ENCODE results near the gene DACT2.

DACT2 gene

DNA sequence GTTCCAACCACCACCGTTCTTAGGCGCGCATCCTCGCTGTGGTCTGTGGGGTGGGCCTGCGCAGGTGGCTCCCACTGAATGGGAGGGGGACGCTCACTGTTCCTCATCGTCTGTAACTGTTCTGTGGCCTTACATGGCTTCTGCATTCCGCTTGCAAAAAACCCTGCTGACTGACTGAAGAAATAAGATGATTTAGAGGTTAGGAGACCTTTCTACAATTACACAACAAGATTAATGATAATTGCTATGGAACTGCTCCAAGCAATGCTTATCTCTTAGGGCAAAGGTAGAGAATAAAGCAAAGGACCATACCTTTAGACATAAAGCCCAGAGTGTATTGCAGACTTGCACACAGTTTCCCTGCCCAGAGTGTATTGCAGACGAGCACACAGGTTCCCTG is 14.4 kb upstream of the DACT2 start:
- no peak for ATAC-seq
- TF ChIP-seq, protein P1, sequence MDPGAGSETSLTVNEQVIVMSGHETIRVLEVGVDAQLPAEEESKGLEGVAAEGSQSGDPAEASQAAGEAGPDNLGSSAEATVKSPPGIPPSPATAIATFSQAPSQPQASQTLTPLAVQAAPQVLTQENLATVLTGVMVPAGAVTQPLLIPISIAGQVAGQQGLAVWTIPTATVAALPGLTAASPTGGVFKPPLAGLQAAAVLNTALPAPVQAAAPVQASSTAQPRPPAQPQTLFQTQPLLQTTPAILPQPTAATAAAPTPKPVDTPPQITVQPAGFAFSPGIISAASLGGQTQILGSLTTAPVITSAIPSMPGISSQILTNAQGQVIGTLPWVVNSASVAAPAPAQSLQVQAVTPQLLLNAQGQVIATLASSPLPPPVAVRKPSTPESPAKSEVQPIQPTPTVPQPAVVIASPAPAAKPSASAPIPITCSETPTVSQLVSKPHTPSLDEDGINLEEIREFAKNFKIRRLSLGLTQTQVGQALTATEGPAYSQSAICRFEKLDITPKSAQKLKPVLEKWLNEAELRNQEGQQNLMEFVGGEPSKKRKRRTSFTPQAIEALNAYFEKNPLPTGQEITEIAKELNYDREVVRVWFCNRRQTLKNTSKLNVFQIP (CRISPR knock-in tag; IDR thresholded peaks at IDR 0.05; ENCODE audit: borderline replicate concordance, low read depth): no peak
- no peak for TF ChIP-seq ZC3H10 (CRISPR knock-in tag; IDR thresholded peaks at IDR 0.05)
- no peak for TF ChIP-seq BACH2 (CRISPR knock-in tag; IDR thresholded peaks at IDR 0.05; ENCODE audit: borderline replicate concordance)
- no peak for TF ChIP-seq OSR1 (CRISPR knock-in tag; IDR thresholded peaks at IDR 0.05)
- TF ChIP-seq, protein P2, sequence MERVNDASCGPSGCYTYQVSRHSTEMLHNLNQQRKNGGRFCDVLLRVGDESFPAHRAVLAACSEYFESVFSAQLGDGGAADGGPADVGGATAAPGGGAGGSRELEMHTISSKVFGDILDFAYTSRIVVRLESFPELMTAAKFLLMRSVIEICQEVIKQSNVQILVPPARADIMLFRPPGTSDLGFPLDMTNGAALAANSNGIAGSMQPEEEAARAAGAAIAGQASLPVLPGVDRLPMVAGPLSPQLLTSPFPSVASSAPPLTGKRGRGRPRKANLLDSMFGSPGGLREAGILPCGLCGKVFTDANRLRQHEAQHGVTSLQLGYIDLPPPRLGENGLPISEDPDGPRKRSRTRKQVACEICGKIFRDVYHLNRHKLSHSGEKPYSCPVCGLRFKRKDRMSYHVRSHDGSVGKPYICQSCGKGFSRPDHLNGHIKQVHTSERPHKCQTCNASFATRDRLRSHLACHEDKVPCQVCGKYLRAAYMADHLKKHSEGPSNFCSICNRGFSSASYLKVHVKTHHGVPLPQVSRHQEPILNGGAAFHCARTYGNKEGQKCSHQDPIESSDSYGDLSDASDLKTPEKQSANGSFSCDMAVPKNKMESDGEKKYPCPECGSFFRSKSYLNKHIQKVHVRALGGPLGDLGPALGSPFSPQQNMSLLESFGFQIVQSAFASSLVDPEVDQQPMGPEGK (CRISPR knock-in tag; IDR thresholded peaks at IDR 0.05; ENCODE audit: borderline replicate concordance): no peak
- no peak for TF ChIP-seq ARNTL (CRISPR knock-in tag; IDR thresholded peaks at IDR 0.05; ENCODE audit: borderline replicate concordance, low read depth)
- no peak for TF ChIP-seq ZFP30 (CRISPR knock-in tag; IDR thresholded peaks at IDR 0.05)

GRCh38 chr6:168333491-168333890 is 13.9 kb upstream of the DACT2 start:
- no peak for ATAC-seq
- no peak for TF ChIP-seq CREB5 (CRISPR knock-in tag; IDR thresholded peaks at IDR 0.05; ENCODE audit: low read depth)
- TF ChIP-seq GLIS3 (CRISPR knock-in tag; IDR thresholded peaks at IDR 0.05): no peak
- no peak for TF ChIP-seq ESRRG (CRISPR knock-in tag; IDR thresholded peaks at IDR 0.05)

GRCh38 chr6:168333039-168333438 is 13.5 kb upstream of the DACT2 start:
- TF ChIP-seq ARNTL (CRISPR knock-in tag; IDR thresholded peaks at IDR 0.05; ENCODE audit: borderline replicate concordance, low read depth) (no peak), PPARA (CRISPR knock-in tag; IDR thresholded peaks at IDR 0.05; ENCODE audit: borderline replicate concordance) (no peak), TCF4 (CRISPR knock-in tag; IDR thresholded peaks at IDR 0.05; ENCODE audit: borderline replicate concordance) (no peak), CSRNP3 (CRISPR knock-in tag; IDR thresholded peaks at IDR 0.05) (no peak), ZC3H10 (CRISPR knock-in tag; IDR thresholded peaks at IDR 0.05) (no peak), GLIS3 (CRISPR knock-in tag; IDR thresholded peaks at IDR 0.05) (no peak), ESRRG (CRISPR knock-in tag; IDR thresholded peaks at IDR 0.05) (no peak), ZNF565 (CRISPR knock-in tag; conservative IDR thresholded peaks at IDR 0.05; ENCODE audit: low read depth) (no peak), ZNF8 (CRISPR knock-in tag; IDR thresholded peaks at IDR 0.05) (no peak), ZFP30 (CRISPR knock-in tag; IDR thresholded peaks at IDR 0.05) (no peak)
- no peak for ATAC-seq

GRCh38 chr6:168332020-168332419 is 12.4 kb upstream of the DACT2 start:
- TF ChIP-seq ZC3H10 (CRISPR knock-in tag; IDR thresholded peaks at IDR 0.05): no peak
- no peak for TF ChIP-seq OSR1 (CRISPR knock-in tag; IDR thresholded peaks at IDR 0.05)
- no peak for TF ChIP-seq CSRNP3 (CRISPR knock-in tag; IDR thresholded peaks at IDR 0.05)
- no peak for TF ChIP-seq CREB5 (CRISPR knock-in tag; IDR thresholded peaks at IDR 0.05; ENCODE audit: low read depth)
- TF ChIP-seq BACH2 (CRISPR knock-in tag; IDR thresholded peaks at IDR 0.05; ENCODE audit: borderline replicate concordance): no peak
- no peak for TF ChIP-seq ARNTL (CRISPR knock-in tag; IDR thresholded peaks at IDR 0.05; ENCODE audit: borderline replicate concordance, low read depth)
- no peak for TF ChIP-seq CSDC2 (CRISPR knock-in tag; IDR thresholded peaks at IDR 0.05)
- no peak for TF ChIP-seq ZFP3 (CRISPR knock-in tag; IDR thresholded peaks at IDR 0.05)
- TF ChIP-seq ZNF8 (CRISPR knock-in tag; IDR thresholded peaks at IDR 0.05): no peak
- TF ChIP-seq SNAI2 (CRISPR knock-in tag; IDR thresholded peaks at IDR 0.05): no peak
- TF ChIP-seq, protein P2 (CRISPR knock-in tag; IDR thresholded peaks at IDR 0.05; ENCODE audit: borderline replicate concordance): no peak
- no peak for ATAC-seq
